ENCODE data around the gene TBX20. TPM values are rescaled to one million over a fixed set of nuclear protein-coding genes. Genes with fewer than 3 reads are reported as not detected.
A peak's percentile ranks its signal among the peaks of the same experiment; 100 is the strongest.
"Not testable (repeated sequence)": the region's sequence is repeated elsewhere in the genome, so short reads cannot be mapped to it uniquely, and the experiment has no call there.

Gene TBX20
- total and polyA plus RNA-seq, 9 of the 15 experiments (the other 6 are each of a cell fraction or from before 2014, with no cell fraction given): not detected

DNA sequence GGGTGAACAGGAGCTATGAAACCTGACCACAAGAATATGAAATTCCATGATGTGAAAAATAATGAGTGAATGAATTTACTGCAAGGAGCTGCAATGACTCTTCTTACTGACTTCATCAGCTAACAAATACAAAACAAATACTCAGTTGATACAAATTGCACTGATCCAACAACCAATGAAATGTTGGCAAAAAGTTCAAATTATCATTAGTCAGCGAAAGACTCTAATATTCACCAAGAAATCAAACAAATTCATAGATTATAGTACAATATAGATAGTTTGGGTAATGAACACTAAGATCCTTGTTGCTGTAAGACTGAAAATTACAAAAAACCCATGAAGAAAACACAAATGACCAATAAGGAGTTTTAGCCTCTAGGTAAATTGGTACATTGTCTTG is 49.0 kb downstream of the TBX20 start:
- intact Hi-C loops (cut with micrococcal nuclease); in situ Hi-C loops (cut with MboI); H3K4me1 ChIP-seq (replicated peaks in 1 of 2; ENCODE audit: control insufficient read depth in 2 of 2, insufficient read depth in 2 of 2, low read length in 2 of 2); H3K9me1 ChIP-seq (ENCODE audit: control insufficient read depth, insufficient read depth, low read length); FAIRE-seq; H4K20me1 ChIP-seq (replicated peaks; ENCODE audit: control insufficient read depth, insufficient read depth, low read length); H3K4me3 ChIP-seq; H3K27me3 ChIP-seq (ENCODE audit: control insufficient read depth in 2 of 2, insufficient read depth in 2 of 2, low read length in 2 of 2); H3K9me3 ChIP-seq (replicated peaks; ENCODE audit: control insufficient read depth, insufficient read depth, low read depth, low read length); H2AFZ ChIP-seq (ENCODE audit: low read depth, low read length); DNase-seq (ENCODE audit: extremely low read depth in 1 of 4, low spot score in 3 of 4); POLR2A ChIA-PET; H3K9ac ChIP-seq (ENCODE audit: insufficient read depth in 1 of 2, low read depth in 2 of 2, low read length in 2 of 2); CTCF ChIA-PET (ENCODE audit: low intra/inter-chr PET ratio); H3K4me2 ChIP-seq (ENCODE audit: insufficient read depth, low read length); BruUV-seq (replicated peaks); ATAC-seq; H3K36me3 ChIP-seq (ENCODE audit: control insufficient read depth, insufficient read depth, low read length); H3K79me2 ChIP-seq (ENCODE audit: control insufficient read depth, insufficient read depth, low read length); H3K27ac ChIP-seq (ENCODE audit: extremely low read depth, low read depth, low read length): not testable (repeated sequence)
- 0% methylated on average over 1 of the region's 1 CpG for WGBS (ENCODE audit: insufficient coverage, low coverage, missing lambda C conversion rate)
- peak; percentile 41 for TF ChIP-seq ZNF316 (IDR thresholded peaks at IDR 0.05)

GRCh38 chr7:35204031-35204430 is 49.9 kb downstream of the TBX20 start:
- H3K27me3 ChIP-seq (ENCODE audit: control insufficient read depth in 2 of 2, insufficient read depth in 2 of 2, low read length in 2 of 2); H3K9me3 ChIP-seq (replicated peaks; ENCODE audit: control insufficient read depth, insufficient read depth, low read depth, low read length); H2AFZ ChIP-seq (ENCODE audit: low read depth, low read length); H3K9ac ChIP-seq (ENCODE audit: insufficient read depth in 1 of 2, low read depth in 2 of 2, low read length in 2 of 2); FAIRE-seq; BruUV-seq (replicated peaks); H3K4me1 ChIP-seq (replicated peaks in 1 of 2; ENCODE audit: control insufficient read depth in 2 of 2, insufficient read depth in 2 of 2, low read length in 2 of 2); H3K79me2 ChIP-seq (ENCODE audit: control insufficient read depth, insufficient read depth, low read length); in situ Hi-C loops (cut with MboI); intact Hi-C loops (cut with micrococcal nuclease); H4K20me1 ChIP-seq (replicated peaks; ENCODE audit: control insufficient read depth, insufficient read depth, low read length); H3K36me3 ChIP-seq (ENCODE audit: control insufficient read depth, insufficient read depth, low read length); DNase-seq (ENCODE audit: extremely low read depth in 1 of 4, low spot score in 3 of 4); CTCF ChIA-PET (ENCODE audit: low intra/inter-chr PET ratio); H3K4me2 ChIP-seq (ENCODE audit: insufficient read depth, low read length); ATAC-seq; H3K9me1 ChIP-seq (ENCODE audit: control insufficient read depth, insufficient read depth, low read length); POLR2A ChIA-PET; H3K27ac ChIP-seq (ENCODE audit: extremely low read depth, low read depth, low read length); H3K4me3 ChIP-seq: not testable (repeated sequence)
- WGBS (ENCODE audit: insufficient coverage, low coverage, missing lambda C conversion rate): 0% methylated on average over 4 of the region's 5 CpGs

GRCh38 chr7:35202353-35202752 is 51.5 kb downstream of the TBX20 start:
- H3K36me3 ChIP-seq (ENCODE audit: control insufficient read depth, insufficient read depth, low read length); H2AFZ ChIP-seq (ENCODE audit: low read depth, low read length); H3K9me3 ChIP-seq (replicated peaks; ENCODE audit: control insufficient read depth, insufficient read depth, low read depth, low read length); POLR2A ChIA-PET; H3K9me1 ChIP-seq (ENCODE audit: control insufficient read depth, insufficient read depth, low read length); H3K27ac ChIP-seq (ENCODE audit: extremely low read depth, low read depth, low read length); H3K4me2 ChIP-seq (ENCODE audit: insufficient read depth, low read length); CTCF ChIA-PET (ENCODE audit: low intra/inter-chr PET ratio); DNase-seq (ENCODE audit: extremely low read depth in 1 of 4, low spot score in 3 of 4); BruUV-seq (replicated peaks); ATAC-seq; H3K4me3 ChIP-seq; H3K79me2 ChIP-seq (ENCODE audit: control insufficient read depth, insufficient read depth, low read length); H3K4me1 ChIP-seq (replicated peaks in 1 of 2; ENCODE audit: control insufficient read depth in 2 of 2, insufficient read depth in 2 of 2, low read length in 2 of 2); FAIRE-seq; H4K20me1 ChIP-seq (replicated peaks; ENCODE audit: control insufficient read depth, insufficient read depth, low read length); H3K27me3 ChIP-seq (ENCODE audit: control insufficient read depth in 2 of 2, insufficient read depth in 2 of 2, low read length in 2 of 2); intact Hi-C loops (cut with micrococcal nuclease); H3K9ac ChIP-seq (ENCODE audit: insufficient read depth in 1 of 2, low read depth in 2 of 2, low read length in 2 of 2); in situ Hi-C loops (cut with MboI): not testable (repeated sequence)
- WGBS (ENCODE audit: insufficient coverage, low coverage, missing lambda C conversion rate): 0% methylated on average over 3 of the region's 6 CpGs

GRCh38 chr7:35200170-35200569 is 53.7 kb downstream of the TBX20 start:
- intact Hi-C loops (cut with micrococcal nuclease); in situ Hi-C loops (cut with MboI); H3K4me1 ChIP-seq (replicated peaks in 1 of 2; ENCODE audit: control insufficient read depth in 2 of 2, insufficient read depth in 2 of 2, low read length in 2 of 2); BruUV-seq (replicated peaks); CTCF ChIA-PET (ENCODE audit: low intra/inter-chr PET ratio); H3K36me3 ChIP-seq (ENCODE audit: control insufficient read depth, insufficient read depth, low read length); H3K4me2 ChIP-seq (ENCODE audit: insufficient read depth, low read length); ATAC-seq; H3K9ac ChIP-seq (ENCODE audit: insufficient read depth in 1 of 2, low read depth in 2 of 2, low read length in 2 of 2); H3K4me3 ChIP-seq; H3K9me1 ChIP-seq (ENCODE audit: control insufficient read depth, insufficient read depth, low read length); H3K9me3 ChIP-seq (replicated peaks; ENCODE audit: control insufficient read depth, insufficient read depth, low read depth, low read length); DNase-seq (ENCODE audit: extremely low read depth in 1 of 4, low spot score in 3 of 4); H2AFZ ChIP-seq (ENCODE audit: low read depth, low read length); H4K20me1 ChIP-seq (replicated peaks; ENCODE audit: control insufficient read depth, insufficient read depth, low read length); POLR2A ChIA-PET; FAIRE-seq; H3K27ac ChIP-seq (ENCODE audit: extremely low read depth, low read depth, low read length); H3K79me2 ChIP-seq (ENCODE audit: control insufficient read depth, insufficient read depth, low read length); H3K27me3 ChIP-seq (ENCODE audit: control insufficient read depth in 2 of 2, insufficient read depth in 2 of 2, low read length in 2 of 2): not testable (repeated sequence)
- 0% methylated on average over 2 of the region's 2 CpGs for WGBS (ENCODE audit: insufficient coverage, low coverage, missing lambda C conversion rate)

Measured in K562 (cell line).